ENCODE measurements around the gene SLC2A10.

Gene SLC2A10

GRCh38 chr20:46701986-46702385 is 7.5 kb upstream of the SLC2A10 start:
- Histone ChIP-seq H3K9me3 (ENCODE audit: severe bottlenecking) (no peaks in the 10 kb centered on the region), H3K4me3 (ENCODE audit: severe bottlenecking) (no peak overlapping the region), H3K4me1 (ENCODE audit: insufficient read depth, poor library complexity, severe bottlenecking) (peaks cover 6% of the 10 kb centered on the region), H3K27me3 (ENCODE audit: insufficient read depth, poor library complexity, severe bottlenecking) (no peaks in the 10 kb centered on the region), H3K36me3 (ENCODE audit: low read depth) (no peaks in the 10 kb centered on the region), H3K27ac (ENCODE audit: poor library complexity, severe bottlenecking) (no peak overlapping the region)
- no peak for TF ChIP-seq CTCF (IDR thresholded peaks at IDR 0.05; ENCODE audit: poor library complexity, severe bottlenecking)
- ATAC-seq (ENCODE audit: low read depth) = no peak
- DNase-seq (ENCODE audit: low spot score) = no peak

GRCh38 chr20:46702447-46703203 is 6.8 kb upstream of the SLC2A10 start:
- ATAC-seq (ENCODE audit: low read depth) (peak; percentile 24; the same call in 1 of the 3 replicates), DNase-seq (ENCODE audit: low spot score) (no peak)
- no peaks in the 10 kb centered on the region for H3K27me3 ChIP-seq (ENCODE audit: insufficient read depth, poor library complexity, severe bottlenecking)
- no peak for TF ChIP-seq CTCF (IDR thresholded peaks at IDR 0.05; ENCODE audit: poor library complexity, severe bottlenecking)
- H3K27ac ChIP-seq (ENCODE audit: poor library complexity, severe bottlenecking) = no peak overlapping the region
- no peaks in the 10 kb centered on the region for H3K9me3 ChIP-seq (ENCODE audit: severe bottlenecking)
- no peak overlapping the region for H3K4me3 ChIP-seq (ENCODE audit: severe bottlenecking)
- peaks cover 6% of the 10 kb centered on the region for H3K4me1 ChIP-seq (ENCODE audit: insufficient read depth, poor library complexity, severe bottlenecking)
- no peaks in the 10 kb centered on the region for H3K36me3 ChIP-seq (ENCODE audit: low read depth)

GRCh38 chr20:46703435-46703834 is 6.0 kb upstream of the SLC2A10 start:
- Histone ChIP-seq H3K27me3 (ENCODE audit: insufficient read depth, poor library complexity, severe bottlenecking) (no peaks in the 10 kb centered on the region), H3K9me3 (ENCODE audit: severe bottlenecking) (no peaks in the 10 kb centered on the region), H3K36me3 (ENCODE audit: low read depth) (no peaks in the 10 kb centered on the region), H3K4me3 (ENCODE audit: severe bottlenecking) (no peak overlapping the region), H3K4me1 (ENCODE audit: insufficient read depth, poor library complexity, severe bottlenecking) (peaks cover 6% of the 10 kb centered on the region), H3K27ac (ENCODE audit: poor library complexity, severe bottlenecking) (no peak overlapping the region)
- no peak for DNase-seq (ENCODE audit: low spot score)
- no peak for TF ChIP-seq CTCF (IDR thresholded peaks at IDR 0.05; ENCODE audit: poor library complexity, severe bottlenecking)
- no peak for ATAC-seq (ENCODE audit: low read depth)

- no peaks in the 10 kb centered on the region for H3K36me3 ChIP-seq (ENCODE audit: low read depth)
- no peak overlapping the region for H3K27ac ChIP-seq (ENCODE audit: poor library complexity, severe bottlenecking)
- DNase-seq (ENCODE audit: low spot score) (no peak), ATAC-seq (ENCODE audit: low read depth) (no peak)
- TF ChIP-seq CTCF (IDR thresholded peaks at IDR 0.05; ENCODE audit: poor library complexity, severe bottlenecking) = no peak
- no peak overlapping the region for H3K4me3 ChIP-seq (ENCODE audit: severe bottlenecking)
- no peaks in the 10 kb centered on the region for H3K27me3 ChIP-seq (ENCODE audit: insufficient read depth, poor library complexity, severe bottlenecking)
- H3K4me1 ChIP-seq (ENCODE audit: insufficient read depth, poor library complexity, severe bottlenecking) = peaks cover 12% of the 10 kb centered on the region
- H3K9me3 ChIP-seq (ENCODE audit: severe bottlenecking) = no peaks in the 10 kb centered on the region
Measured at GRCh38 chr20:46704714-46705377, 4.6 kb upstream of the SLC2A10 start.

- H3K4me1 ChIP-seq (ENCODE audit: insufficient read depth, poor library complexity, severe bottlenecking) = peaks cover 12% of the 10 kb centered on the region
- no peak for ATAC-seq (ENCODE audit: low read depth)
- H3K27ac ChIP-seq (ENCODE audit: poor library complexity, severe bottlenecking) = no peak overlapping the region
- H3K36me3 ChIP-seq (ENCODE audit: low read depth) = no peaks in the 10 kb centered on the region
- no peaks in the 10 kb centered on the region for H3K9me3 ChIP-seq (ENCODE audit: severe bottlenecking)
- TF ChIP-seq CTCF (IDR thresholded peaks at IDR 0.05; ENCODE audit: poor library complexity, severe bottlenecking) = no peak
- DNase-seq (ENCODE audit: low spot score) = no peak
- no peak overlapping the region for H3K4me3 ChIP-seq (ENCODE audit: severe bottlenecking)
- no peaks in the 10 kb centered on the region for H3K27me3 ChIP-seq (ENCODE audit: insufficient read depth, poor library complexity, severe bottlenecking)
Measured at GRCh38 chr20:46705378-46705729, 4.1 kb upstream of the SLC2A10 start.
